Spleen (tissue), 7 donors: Measurements from ENCODE around the gene MEX3B.

Experiments used
- CTCF ChIP-seq, 11 experiments: fragments of 200-600 bp in 7 of 11; fragments of 450-650 bp in 4 of 11; sonication (generic) in 4 of 11; IDR thresholded peaks in 8 of 11; conservative IDR thresholded peaks in 3 of 11; 1 replicate in 7 of 11; 2 replicates in 4 of 11; pipeline versions ENCODE4 v1.4.0 to v1.8.0; 2016 to 2021; ENCODE audit warnings: antibody characterized with exemption in 11 of 11, inconsistent platforms in 4 of 11, mild to moderate bottlenecking in 1 of 11
- POLR2A ChIP-seq, 3 donors: fragments of 450-650 bp; IDR thresholded peaks; one replicate each; pipeline ENCODE4 v1.5.1; 2017; ENCODE audit warnings: antibody characterized with exemption in 3 of 3, mild to moderate bottlenecking in 1 of 3
- POLR2AphosphoS5 ChIP-seq, 3 donors: sonication (generic); formaldehyde crosslinking; IDR thresholded peaks; one replicate each; pipeline ENCODE4 v1.5.1; 2017; ENCODE audit warnings: antibody characterized with exemption in 3 of 3
- donor health status: DM: no; HTN: no; CAD: no; lungs with moderate emphysema.
- donor health status: DM: no; HTN: no; CAD: no.
- donor health status: DM: no; HTN: no; CAD: no.

- TF ChIP-seq CTCF (IDR thresholded peaks at IDR 0.05 in 8 of 11, conservative IDR thresholded peaks at IDR 0.05 in 3 of 11) (no peak), POLR2A (IDR thresholded peaks at IDR 0.05) (no peak), POLR2AphosphoS5 (IDR thresholded peaks at IDR 0.05) (no peak)
These were observed 483 bp downstream of the MEX3B start for GRCh38 chr15:82045179-82045891.
